Astrocyte (in vitro differentiated cells and primary cell): Measurements from ENCODE around the gene TNFRSF1B. TPM values are rescaled to one million over a fixed set of nuclear protein-coding genes. Genes with fewer than 3 reads are reported as not detected.

Experiments used
- DNase-seq: peaks from one replicate; pipeline ENCODE4 v3.0.0-alpha.2; 2010; ENCODE audit warnings: low read depth
- FAIRE-seq: peaks from 2 replicates; lab custom pipeline; 2011; peaks lifted over from hg19 to GRCh38; lab: Jason Lieb, UNC
- H2AFZ ChIP-seq: 2 replicates; pipeline ENCODE4 v1.6.0; 2012; ENCODE audit warnings: low read depth, low read length, inconsistent platforms
- H3K27ac ChIP-seq: 2 replicates; pipeline ENCODE4 v1.5.1; 2011; ENCODE audit warnings: low read depth, low read length, inconsistent platforms
- H3K27me3 ChIP-seq: 2 replicates; pipeline ENCODE4 v1.6.0; 2011; ENCODE audit warnings: low read length, inconsistent platforms; ENCODE audit not compliant: insufficient read depth
- H3K36me3 ChIP-seq: 2 replicates; pipeline ENCODE4 v1.5.1; 2011; ENCODE audit warnings: low read length, inconsistent platforms; ENCODE audit not compliant: insufficient read depth
- H3K4me1 ChIP-seq: 2 replicates; pipeline ENCODE4 v1.5.1; 2011; ENCODE audit warnings: low read length, inconsistent platforms; ENCODE audit not compliant: insufficient read depth
- H3K4me2 ChIP-seq: 2 replicates; pipeline ENCODE4 v1.6.0; 2012; ENCODE audit warnings: low read length, inconsistent platforms
- H3K4me3 ChIP-seq: 2 replicates; pipeline ENCODE4 v1.5.1; 2011; ENCODE audit warnings: low read depth, mild to moderate bottlenecking, low read length, inconsistent platforms; ENCODE audit not compliant: insufficient read depth
- H3K79me2 ChIP-seq: 2 replicates; pipeline ENCODE4 v1.6.0; 2012; ENCODE audit warnings: mild to moderate bottlenecking, low read length, inconsistent platforms; ENCODE audit not compliant: insufficient read depth
- H3K9ac ChIP-seq: 2 replicates; pipeline ENCODE4 v1.6.0; 2012; ENCODE audit warnings: mild to moderate bottlenecking, low read length, inconsistent platforms
- H3K9me3 ChIP-seq: 2 replicates; pipeline ENCODE4 v1.5.1; 2012; ENCODE audit warnings: low read depth, mild to moderate bottlenecking, low read length, inconsistent platforms; ENCODE audit not compliant: insufficient read depth
- H4K20me1 ChIP-seq: 2 replicates; pipeline ENCODE4 v1.6.0; 2012; ENCODE audit warnings: low read length, inconsistent platforms; ENCODE audit not compliant: insufficient read depth
- H3K27ac Mint-ChIP-seq: one replicate; pipeline ENCODE4 v1.8.0; 2021; ENCODE audit warnings: mild to moderate bottlenecking, mixed read lengths; ENCODE audit not compliant: unreplicated experiment
- H3K27me3 Mint-ChIP-seq: one replicate; pipeline ENCODE4 v1.8.0; 2021; ENCODE audit warnings: low read depth, mixed read lengths; ENCODE audit not compliant: unreplicated experiment
- H3K36me3 Mint-ChIP-seq: one replicate; pipeline ENCODE4 v1.8.0; 2021; ENCODE audit warnings: low read depth, mixed read lengths; ENCODE audit not compliant: unreplicated experiment
- H3K4me1 Mint-ChIP-seq: one replicate; pipeline ENCODE4 v1.8.0; 2021; ENCODE audit warnings: low read depth, mixed read lengths; ENCODE audit not compliant: unreplicated experiment
- H3K4me3 Mint-ChIP-seq: one replicate; pipeline ENCODE4 v1.8.0; 2021; ENCODE audit warnings: mild to moderate bottlenecking, moderate library complexity, mixed read lengths; ENCODE audit not compliant: unreplicated experiment
- H3K9me3 Mint-ChIP-seq: one replicate; pipeline ENCODE4 v1.8.0; 2021; ENCODE audit warnings: mild to moderate bottlenecking, mixed read lengths; ENCODE audit not compliant: unreplicated experiment
- EZH2 ChIP-seq: IDR thresholded peaks from 2 replicates; pipeline ENCODE4 v1.6.1; 2012; ENCODE audit warnings: mild to moderate bottlenecking, low read length, inconsistent platforms; ENCODE audit not compliant: insufficient read depth
- total RNA-seq: library from RNA; stranded (reverse); gene quantifications from 2 replicates; pipeline ENCODE4 v1.2.1, GENCODE V29; 2021
- TF ChIP-seq, protein P1 (sequence below): IDR thresholded peaks from 2 replicates; pipeline ENCODE4 v1.5.1; 2011; ENCODE audit warnings: low read depth, mild to moderate bottlenecking, inconsistent platforms, low read length, moderate library complexity; ENCODE audit not compliant: insufficient read depth

The TNFRSF1B gene
- total RNA-seq, 1 donor from 2014 or later, result 0.09 TPM

DNA sequence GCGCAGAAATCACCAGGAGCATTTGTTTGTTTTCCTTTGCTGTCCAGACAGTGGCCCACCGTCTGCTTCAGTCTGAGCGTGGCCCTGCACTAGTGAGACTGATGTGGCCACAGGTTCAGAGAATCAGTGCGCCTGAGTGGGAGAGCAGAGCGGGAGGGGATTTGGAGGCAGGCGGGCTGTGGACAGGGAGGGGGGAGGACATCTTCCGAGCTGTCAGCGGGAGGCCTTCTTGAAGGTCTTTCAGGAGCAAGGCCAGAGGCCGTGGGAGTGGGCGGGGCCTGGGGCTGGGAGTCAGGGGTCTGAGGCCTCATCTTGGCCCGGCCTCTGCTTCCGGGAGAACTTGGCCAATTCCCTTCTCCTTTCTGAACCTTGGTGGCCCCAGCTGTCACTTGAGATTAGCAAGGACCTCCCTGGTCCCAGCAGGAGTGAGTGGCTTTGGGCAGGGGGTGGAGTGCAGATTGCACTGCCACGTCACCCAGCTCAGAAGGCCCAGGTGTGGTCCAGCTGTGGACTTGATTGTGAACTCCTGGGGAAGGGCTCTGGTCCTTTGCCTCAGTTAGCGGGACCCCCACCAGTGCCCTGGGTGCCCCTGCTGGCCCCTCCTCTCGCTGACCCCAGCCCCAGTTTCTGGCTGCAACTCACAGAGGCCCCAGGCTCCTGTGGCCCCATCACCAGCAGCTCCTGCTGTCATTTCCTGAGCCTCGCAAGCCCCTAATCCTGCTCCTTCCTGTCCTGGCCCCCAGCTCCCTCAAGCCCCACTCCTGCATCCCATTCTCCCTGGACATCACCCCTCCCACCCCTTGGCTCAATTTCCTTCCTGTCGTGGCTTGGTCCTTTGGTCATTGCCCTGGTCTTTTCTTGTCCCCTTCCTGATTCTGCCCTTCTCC lies 8.4 kb downstream of the TNFRSF1B start:
- no peak for TF ChIP-seq EZH2
- TF ChIP-seq, protein P1, sequence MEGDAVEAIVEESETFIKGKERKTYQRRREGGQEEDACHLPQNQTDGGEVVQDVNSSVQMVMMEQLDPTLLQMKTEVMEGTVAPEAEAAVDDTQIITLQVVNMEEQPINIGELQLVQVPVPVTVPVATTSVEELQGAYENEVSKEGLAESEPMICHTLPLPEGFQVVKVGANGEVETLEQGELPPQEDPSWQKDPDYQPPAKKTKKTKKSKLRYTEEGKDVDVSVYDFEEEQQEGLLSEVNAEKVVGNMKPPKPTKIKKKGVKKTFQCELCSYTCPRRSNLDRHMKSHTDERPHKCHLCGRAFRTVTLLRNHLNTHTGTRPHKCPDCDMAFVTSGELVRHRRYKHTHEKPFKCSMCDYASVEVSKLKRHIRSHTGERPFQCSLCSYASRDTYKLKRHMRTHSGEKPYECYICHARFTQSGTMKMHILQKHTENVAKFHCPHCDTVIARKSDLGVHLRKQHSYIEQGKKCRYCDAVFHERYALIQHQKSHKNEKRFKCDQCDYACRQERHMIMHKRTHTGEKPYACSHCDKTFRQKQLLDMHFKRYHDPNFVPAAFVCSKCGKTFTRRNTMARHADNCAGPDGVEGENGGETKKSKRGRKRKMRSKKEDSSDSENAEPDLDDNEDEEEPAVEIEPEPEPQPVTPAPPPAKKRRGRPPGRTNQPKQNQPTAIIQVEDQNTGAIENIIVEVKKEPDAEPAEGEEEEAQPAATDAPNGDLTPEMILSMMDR, result no peak
- peaks cover 12% of the 10 kb centered on the region for H3K4me1 Mint-ChIP-seq
- Histone ChIP-seq H4K20me1 (no peaks in the 10 kb centered on the region), H3K9me3 (no peaks in the 10 kb centered on the region), H3K4me1 (peaks cover 18% of the 10 kb centered on the region), H3K36me3 (no peaks in the 10 kb centered on the region), H3K27ac (no peak overlapping the region), H3K27me3 (peaks cover 3% of the 10 kb centered on the region), H2AFZ (no peak overlapping the region), H3K9ac (no peak overlapping the region), H3K79me2 (no peaks in the 10 kb centered on the region), H3K4me3 (no peak overlapping the region), H3K4me2 (no peak overlapping the region)
- peaks cover 32% of the 10 kb centered on the region for H3K27me3 Mint-ChIP-seq
- H3K9me3 Mint-ChIP-seq, result peaks cover 2% of the 10 kb centered on the region
- DNase-seq (no peak), FAIRE-seq (no peak)
- H3K27ac Mint-ChIP-seq, result no peak overlapping the region
- H3K4me3 Mint-ChIP-seq, result no peak overlapping the region
- no peaks in the 10 kb centered on the region for H3K36me3 Mint-ChIP-seq

DNA sequence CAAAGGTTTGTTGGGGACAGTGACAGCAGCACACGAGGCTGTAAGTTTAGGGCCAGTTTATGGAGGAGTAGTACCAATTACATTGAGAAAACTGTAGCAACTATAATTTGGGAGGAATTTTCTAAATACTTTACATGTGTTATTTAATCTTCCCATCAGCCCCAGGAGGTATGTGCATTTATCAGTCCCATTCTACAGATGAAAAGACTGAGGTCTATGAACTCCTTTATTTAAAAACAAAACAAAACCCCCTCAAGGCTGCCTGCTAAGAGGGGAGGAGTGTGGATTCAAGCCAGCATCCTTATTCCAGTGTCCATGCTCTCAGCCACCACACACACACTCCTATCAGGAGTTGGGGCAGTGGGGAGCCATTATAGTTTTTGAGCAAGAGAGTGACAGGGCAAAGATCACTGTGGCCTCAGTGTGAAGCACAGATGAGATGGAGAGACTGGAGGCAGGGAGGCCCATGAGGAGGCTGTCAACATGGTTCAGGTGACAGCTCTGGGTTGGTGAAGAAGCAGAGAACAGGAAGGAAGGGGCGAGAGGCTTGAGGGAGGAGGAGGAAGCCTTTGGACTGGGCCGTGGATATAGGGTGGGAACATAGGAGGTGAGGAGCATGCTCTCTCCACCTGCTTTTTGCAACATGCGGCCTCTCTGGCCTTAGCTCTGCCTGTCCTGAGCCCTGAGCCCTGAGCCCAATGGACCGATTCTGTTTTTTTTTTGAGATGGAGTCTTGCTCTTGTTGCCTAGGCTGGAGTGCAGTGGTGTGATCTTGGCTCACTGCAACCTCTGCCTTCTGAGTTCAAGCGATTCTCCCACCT lies 9.7 kb downstream of the TNFRSF1B start:
- no peak overlapping the region for H3K27ac Mint-ChIP-seq
- no peak overlapping the region for H3K4me2 ChIP-seq
- H4K20me1 ChIP-seq, result no peaks in the 10 kb centered on the region
- H3K9me3 ChIP-seq, result no peaks in the 10 kb centered on the region
- H3K36me3 ChIP-seq, result no peaks in the 10 kb centered on the region
- H3K9ac ChIP-seq, result no peak overlapping the region
- no peaks in the 10 kb centered on the region for H3K79me2 ChIP-seq
- no peak overlapping the region for H2AFZ ChIP-seq
- peaks cover 18% of the 10 kb centered on the region for H3K4me1 ChIP-seq
- H3K27me3 Mint-ChIP-seq, result peaks cover 33% of the 10 kb centered on the region
- no peak overlapping the region for H3K4me3 Mint-ChIP-seq
- H3K4me1 Mint-ChIP-seq, result peaks cover 12% of the 10 kb centered on the region
- H3K27me3 ChIP-seq, result no peaks in the 10 kb centered on the region
- H3K36me3 Mint-ChIP-seq, result no peaks in the 10 kb centered on the region
- FAIRE-seq (no peak), DNase-seq (no peak)
- H3K9me3 Mint-ChIP-seq, result peaks cover 2% of the 10 kb centered on the region
- TF ChIP-seq EZH2, result no peak
- TF ChIP-seq, protein P1, result no peak
- H3K27ac ChIP-seq, result no peak overlapping the region
- no peak overlapping the region for H3K4me3 ChIP-seq
